Measurements from ENCODE around the gene CECR2.
"Not testable (repeated sequence)": the region's sequence is repeated elsewhere in the genome, so short reads cannot be mapped to it uniquely, and the experiment has no call there.

The CECR2 gene

GRCh38 chr22:17401728-17402127 is 32.5 kb downstream of the CECR2 start:
- Mint-ChIP-seq H3K4me3 (no peak overlapping the region), H3K27ac (no peak overlapping the region), H3K9me3 (no peaks in the 10 kb centered on the region), H3K27me3 (ENCODE audit: low read depth) (peaks cover 3% of the 10 kb centered on the region), H3K36me3 (ENCODE audit: low read depth) (no peaks in the 10 kb centered on the region), H3K4me1 (ENCODE audit: low read depth) (no peaks in the 10 kb centered on the region)
- DNase-seq (ENCODE audit: low spot score) = no peak

- Mint-ChIP-seq H3K4me1 (ENCODE audit: low read depth) (no peaks in the 10 kb centered on the region), H3K9me3 (no peaks in the 10 kb centered on the region), H3K36me3 (ENCODE audit: low read depth) (no peaks in the 10 kb centered on the region), H3K4me3 (no peak overlapping the region), H3K27me3 (ENCODE audit: low read depth) (peaks cover 3% of the 10 kb centered on the region), H3K27ac (no peak overlapping the region)
- no peak for DNase-seq (ENCODE audit: low spot score)
Measured at GRCh38 chr22:17402293-17402692, 33.0 kb downstream of the CECR2 start.

- Mint-ChIP-seq H3K27me3 (ENCODE audit: low read depth) (peaks cover 3% of the 10 kb centered on the region), H3K9me3 (no peaks in the 10 kb centered on the region), H3K4me3 (no peak overlapping the region), H3K36me3 (ENCODE audit: low read depth) (no peaks in the 10 kb centered on the region), H3K4me1 (ENCODE audit: low read depth) (no peaks in the 10 kb centered on the region), H3K27ac (no peak overlapping the region)
- DNase-seq (ENCODE audit: low spot score) = no peak
Measured at GRCh38 chr22:17403906-17404305, 34.6 kb downstream of the CECR2 start.

DNA sequence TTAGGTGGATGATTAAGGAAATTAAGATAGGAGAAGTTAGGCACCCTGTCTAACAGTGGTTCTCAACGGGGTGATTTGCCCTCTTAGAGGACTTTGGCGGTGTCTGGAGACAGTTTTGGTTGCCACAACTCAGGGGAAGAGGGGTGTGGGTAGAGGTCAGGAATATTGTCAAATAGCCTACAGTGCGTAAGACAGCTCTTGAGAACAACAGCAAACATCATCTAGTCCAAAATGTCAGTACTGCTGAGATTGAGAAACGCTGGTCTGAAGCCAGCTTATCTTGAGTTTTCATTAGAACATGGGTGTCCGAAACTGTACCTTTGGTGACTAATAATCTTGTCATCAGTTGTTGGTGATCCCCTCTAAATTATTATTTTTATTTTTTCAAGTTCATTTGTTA is 38.4 kb downstream of the CECR2 start:
- Mint-ChIP-seq H3K27ac (no peak overlapping the region), H3K4me3 (no peak overlapping the region), H3K9me3 (no peaks in the 10 kb centered on the region), H3K27me3 (ENCODE audit: low read depth) (no peaks in the 10 kb centered on the region), H3K36me3 (ENCODE audit: low read depth) (no peaks in the 10 kb centered on the region), H3K4me1 (ENCODE audit: low read depth) (no peaks in the 10 kb centered on the region)
- DNase-seq (ENCODE audit: low spot score) = no peak

- Mint-ChIP-seq H3K4me1 (ENCODE audit: low read depth) (no peaks in the 10 kb centered on the region), H3K27ac (no peak overlapping the region), H3K36me3 (ENCODE audit: low read depth) (no peaks in the 10 kb centered on the region), H3K27me3 (ENCODE audit: low read depth) (no peaks in the 10 kb centered on the region), H3K4me3 (no peak overlapping the region), H3K9me3 (no peaks in the 10 kb centered on the region)
- no peak for DNase-seq (ENCODE audit: low spot score)
Measured at GRCh38 chr22:17410576-17410975, 41.3 kb downstream of the CECR2 start.

DNA sequence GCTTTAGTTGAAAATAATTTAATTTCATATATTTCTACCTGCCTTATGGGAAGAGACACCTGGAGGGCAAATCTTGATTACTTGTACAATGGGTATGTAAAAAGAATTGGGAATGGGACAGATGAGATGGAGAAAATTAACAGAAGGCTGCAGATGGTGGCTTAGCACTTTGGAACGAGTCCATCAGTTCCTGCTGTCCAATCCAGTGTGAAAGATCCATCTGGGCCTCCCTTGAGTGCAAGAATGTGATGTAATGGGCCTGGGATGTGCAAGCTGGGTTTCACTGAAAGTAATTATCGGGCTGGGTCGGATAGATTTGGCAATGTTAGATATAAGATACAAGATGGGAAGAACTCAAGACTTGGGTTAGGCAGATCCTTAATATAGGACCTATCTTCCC is 42.0 kb downstream of the CECR2 start:
- Mint-ChIP-seq H3K36me3 (ENCODE audit: low read depth) (no peaks in the 10 kb centered on the region), H3K27me3 (ENCODE audit: low read depth) (no peaks in the 10 kb centered on the region), H3K4me1 (ENCODE audit: low read depth) (no peaks in the 10 kb centered on the region), H3K4me3 (no peak overlapping the region), H3K27ac (no peak overlapping the region), H3K9me3 (no peaks in the 10 kb centered on the region)
- no peak for DNase-seq (ENCODE audit: low spot score)

- Mint-ChIP-seq H3K27me3 (ENCODE audit: low read depth) (no peaks in the 10 kb centered on the region), H3K9me3 (no peaks in the 10 kb centered on the region), H3K36me3 (ENCODE audit: low read depth) (no peaks in the 10 kb centered on the region), H3K4me3 (no peak overlapping the region), H3K4me1 (ENCODE audit: low read depth) (no peaks in the 10 kb centered on the region), H3K27ac (no peak overlapping the region)
- DNase-seq (ENCODE audit: low spot score) = no peak
Measured at GRCh38 chr22:17412232-17412631, 43.0 kb downstream of the CECR2 start.

DNA sequence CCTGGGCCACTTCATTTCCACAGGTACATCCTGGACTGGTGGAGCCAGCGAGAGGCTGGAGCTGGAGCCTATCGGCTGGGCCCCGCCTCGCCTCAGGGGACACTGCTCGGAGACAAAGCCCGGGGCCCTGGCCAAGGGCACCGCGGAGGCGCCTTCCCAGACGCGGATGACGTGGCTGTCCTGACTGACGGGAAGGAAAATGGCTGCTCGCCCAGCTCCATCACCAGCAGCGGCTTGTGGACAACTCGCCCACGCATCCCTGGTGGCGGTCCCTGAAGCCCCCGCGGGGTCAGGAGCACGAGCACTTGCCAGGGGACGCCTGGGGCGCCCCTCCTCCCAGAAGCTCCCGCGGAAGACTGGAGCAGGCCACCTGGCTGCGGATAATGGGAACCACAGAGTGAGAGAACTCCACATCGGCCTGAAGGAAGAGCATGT is 49.6 kb downstream of the CECR2 start:
- no peaks in the 10 kb centered on the region for H3K4me1 Mint-ChIP-seq (ENCODE audit: low read depth)
- no peaks in the 10 kb centered on the region for H3K27me3 Mint-ChIP-seq (ENCODE audit: low read depth)
- no peaks in the 10 kb centered on the region for H3K9me3 Mint-ChIP-seq
- no peak overlapping the region for H3K27ac Mint-ChIP-seq
- no peak for DNase-seq (ENCODE audit: low spot score)
- H3K4me3 Mint-ChIP-seq = no peak overlapping the region
- no peaks in the 10 kb centered on the region for H3K36me3 Mint-ChIP-seq (ENCODE audit: low read depth)

DNA sequence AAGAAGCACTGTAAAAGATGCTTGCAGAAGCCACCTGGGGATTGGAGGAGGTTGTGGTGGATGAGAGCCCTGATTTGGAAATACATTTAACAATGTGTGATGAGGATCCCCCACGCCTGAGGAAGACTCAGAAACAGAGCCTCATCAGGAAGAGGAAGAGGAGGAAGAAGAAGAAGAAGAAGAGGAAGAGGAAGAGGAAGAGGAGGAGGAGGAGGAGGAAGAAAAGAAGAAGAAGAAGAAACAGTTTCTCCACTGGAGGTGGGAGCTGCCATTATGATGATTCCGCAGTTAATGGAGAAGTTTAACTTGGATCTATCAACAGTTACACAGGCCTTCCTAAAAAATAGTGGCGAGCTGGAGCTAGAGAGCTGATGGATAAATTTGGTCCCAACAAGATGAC is 50.1 kb downstream of the CECR2 start:
- H3K27ac Mint-ChIP-seq = no peak overlapping the region
- H3K4me1 Mint-ChIP-seq (ENCODE audit: low read depth) = no peaks in the 10 kb centered on the region
- no peaks in the 10 kb centered on the region for H3K36me3 Mint-ChIP-seq (ENCODE audit: low read depth)
- H3K27me3 Mint-ChIP-seq (ENCODE audit: low read depth) = no peaks in the 10 kb centered on the region
- H3K4me3 Mint-ChIP-seq = no peak overlapping the region
- no peaks in the 10 kb centered on the region for H3K9me3 Mint-ChIP-seq
- no peak for DNase-seq (ENCODE audit: low spot score)

GRCh38 chr22:17422736-17423343 is 53.6 kb downstream of the CECR2 start:
- Mint-ChIP-seq H3K36me3 (ENCODE audit: low read depth) (no peaks in the 10 kb centered on the region), H3K27ac (no peak overlapping the region), H3K4me1 (ENCODE audit: low read depth) (no peaks in the 10 kb centered on the region), H3K9me3 (no peaks in the 10 kb centered on the region), H3K4me3 (no peak overlapping the region), H3K27me3 (ENCODE audit: low read depth) (no peaks in the 10 kb centered on the region)
- DNase-seq (ENCODE audit: low spot score) = no peak

DNA sequence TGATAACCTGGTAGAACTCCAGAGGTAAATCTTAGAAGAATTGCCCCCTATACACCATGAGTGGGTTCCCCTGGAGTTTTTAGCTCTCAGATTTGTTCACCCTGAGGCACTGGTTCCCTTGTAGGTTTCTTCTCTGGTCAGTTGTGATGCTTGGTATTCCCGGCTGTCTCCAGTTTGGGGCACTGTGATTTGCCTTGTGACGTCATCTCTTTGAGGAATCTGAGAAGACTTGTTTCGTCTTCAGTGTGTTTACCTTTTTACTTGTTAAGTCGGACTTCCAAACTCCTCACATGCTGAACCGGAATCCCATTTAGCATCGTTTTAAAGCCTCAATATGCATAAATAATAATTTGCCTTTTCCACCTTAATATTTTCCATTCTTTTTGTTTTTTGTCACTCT is 54.4 kb downstream of the CECR2 start:
- Mint-ChIP-seq H3K27me3 (ENCODE audit: low read depth) (no peaks in the 10 kb centered on the region), H3K4me3 (no peak overlapping the region), H3K36me3 (ENCODE audit: low read depth) (no peaks in the 10 kb centered on the region), H3K9me3 (no peaks in the 10 kb centered on the region), H3K4me1 (ENCODE audit: low read depth) (no peaks in the 10 kb centered on the region), H3K27ac (no peak overlapping the region)
- no peak for DNase-seq (ENCODE audit: low spot score)

GRCh38 chr22:17427528-17427927 is 58.3 kb downstream of the CECR2 start:
- not testable (repeated sequence) for H3K9me3 Mint-ChIP-seq; H3K4me3 Mint-ChIP-seq; H3K4me1 Mint-ChIP-seq (ENCODE audit: low read depth); H3K36me3 Mint-ChIP-seq (ENCODE audit: low read depth); DNase-seq (ENCODE audit: low spot score); H3K27ac Mint-ChIP-seq; H3K27me3 Mint-ChIP-seq (ENCODE audit: low read depth)

GRCh38 chr22:17429516-17429915 is 60.3 kb downstream of the CECR2 start:
- no peaks in the 10 kb centered on the region for H3K9me3 Mint-ChIP-seq
- peaks cover 2% of the 10 kb centered on the region for H3K4me1 Mint-ChIP-seq (ENCODE audit: low read depth)
- H3K27me3 Mint-ChIP-seq (ENCODE audit: low read depth) = peaks cover 2% of the 10 kb centered on the region
- no peak overlapping the region for H3K4me3 Mint-ChIP-seq
- no peak overlapping the region for H3K27ac Mint-ChIP-seq
- no peak for DNase-seq (ENCODE audit: low spot score)
- H3K36me3 Mint-ChIP-seq (ENCODE audit: low read depth) = no peaks in the 10 kb centered on the region

- Mint-ChIP-seq H3K4me3 (no peak overlapping the region), H3K4me1 (ENCODE audit: low read depth) (peaks cover 2% of the 10 kb centered on the region), H3K9me3 (no peaks in the 10 kb centered on the region), H3K27ac (no peak overlapping the region), H3K36me3 (ENCODE audit: low read depth) (no peaks in the 10 kb centered on the region), H3K27me3 (ENCODE audit: low read depth) (peaks cover 6% of the 10 kb centered on the region)
- DNase-seq (ENCODE audit: low spot score) = no peak
Measured at GRCh38 chr22:17430412-17430811, 61.2 kb downstream of the CECR2 start.

GRCh38 chr22:17431179-17431578 is 61.9 kb downstream of the CECR2 start:
- peaks cover 2% of the 10 kb centered on the region for H3K4me1 Mint-ChIP-seq (ENCODE audit: low read depth)
- peaks cover 6% of the 10 kb centered on the region for H3K27me3 Mint-ChIP-seq (ENCODE audit: low read depth)
- no peak for DNase-seq (ENCODE audit: low spot score)
- H3K9me3 Mint-ChIP-seq = no peaks in the 10 kb centered on the region
- H3K36me3 Mint-ChIP-seq (ENCODE audit: low read depth) = no peaks in the 10 kb centered on the region
- H3K4me3 Mint-ChIP-seq = no peak overlapping the region
- H3K27ac Mint-ChIP-seq = no peak overlapping the region
